B cell (primary cell): ENCODE measurements around the gene VCAM1. TPM values are rescaled to one million over a fixed set of nuclear protein-coding genes. Genes with fewer than 3 reads are reported as not detected.

Experiments
- ATAC-seq: fragments of 200-7000 bp; cut with Tn5 transposase; one replicate; pipeline ENCODE4 v1.10.0; 2021; ENCODE audit warnings: low read depth, mild to moderate bottlenecking, moderate number of reproducible peaks, moderate library complexity
- CTCF ChIA-PET: fragments of 350-600 bp; sonication (Branson Sonifier 250); formaldehyde crosslinking; loops from one replicate; lab custom pipeline; 2021; ENCODE audit warnings: antibody characterized with exemption, inconsistent platforms; lab: Charles Lee
- POLR2A ChIA-PET: fragments of 350-600 bp; sonication (Branson Sonifier 250); formaldehyde crosslinking; loops from one replicate; lab custom pipeline; 2021; ENCODE audit warnings: antibody characterized with exemption; lab: Charles Lee
- DNase-seq: peaks from one replicate; pipeline ENCODE4 v3.0.0; 2013
- H2AFZ ChIP-seq: 2 replicates; pipeline ENCODE4 v1.6.1; 2012; ENCODE audit warnings: mild to moderate bottlenecking, low read depth, low read length; ENCODE audit not compliant: insufficient read depth, poor library complexity, severe bottlenecking
- H3K27ac ChIP-seq, 2 donors: 1 replicate in 1 of 2; 2 replicates in 1 of 2; pipeline ENCODE4 v1.5.1; 2012 to 2013; ENCODE audit warnings: low read length in 2 of 2, mild to moderate bottlenecking in 2 of 2, moderate library complexity in 1 of 2
- H3K27me3 ChIP-seq, 4 experiments: fragments of 200-600 bp in 1 of 4; sonication (generic) in 1 of 4; replicated peaks in 1 of 4; 1 replicate in 2 of 4; 2 replicates in 2 of 4; pipeline versions ENCODE4 v1.6.1 to v1.7.0; 2013 to 2016; ENCODE audit warnings: low read length in 3 of 4, mild to moderate bottlenecking in 2 of 4, mixed read lengths in 1 of 4, moderate library complexity in 1 of 4; ENCODE audit not compliant: insufficient read depth in 4 of 4, control insufficient read depth in 3 of 4; ENCODE audit errors: control extremely low read depth in 1 of 4
- H3K36me3 ChIP-seq, 2 experiments: replicated peaks in 1 of 2; 1 replicate in 1 of 2; 2 replicates in 1 of 2; pipeline versions ENCODE4 v1.6.1 to v1.7.1; 2013; ENCODE audit warnings: low read length in 1 of 2; ENCODE audit not compliant: insufficient read depth in 2 of 2, control insufficient read depth in 1 of 2; ENCODE audit errors: control extremely low read depth in 1 of 2, extremely low read depth in 1 of 2
- H3K4me1 ChIP-seq, 2 donors: fragments of 200-600 bp in 1 of 2; sonication (generic) in 1 of 2; 1 replicate in 1 of 2; 2 replicates in 1 of 2; pipeline versions ENCODE4 v1.5.1 to v1.6.1; 2013 to 2017; ENCODE audit warnings: low read length in 2 of 2; ENCODE audit not compliant: control insufficient read depth in 2 of 2, insufficient read depth in 2 of 2
- H3K4me2 ChIP-seq: replicated peaks from 2 replicates; pipeline ENCODE3; 2012; ENCODE audit warnings: mild to moderate bottlenecking, low read depth, low read length; ENCODE audit not compliant: poor library complexity, severe bottlenecking
- H3K4me3 ChIP-seq, 5 experiments: fragments of 200-600 bp in 1 of 5; sonication (generic) in 1 of 5; 1 replicate in 3 of 5; 2 replicates in 2 of 5; pipeline versions ENCODE4 v1.5.1 to v1.7.0; 2011 to 2016; ENCODE audit warnings: low read length in 4 of 5, mild to moderate bottlenecking in 4 of 5, low read depth in 2 of 5, control low read depth in 1 of 5, moderate library complexity in 1 of 5; ENCODE audit not compliant: insufficient read depth in 1 of 5; ENCODE audit errors: control extremely low read depth in 1 of 5, extremely low read depth in 1 of 5
- H3K79me2 ChIP-seq: fragments of 200-600 bp; sonication (generic); one replicate; pipeline ENCODE4 v1.6.0; 2016; ENCODE audit warnings: low read length; ENCODE audit not compliant: control insufficient read depth, insufficient read depth
- H3K9ac ChIP-seq: fragments of 200-600 bp; sonication (generic); 2 replicates; pipeline ENCODE4 v1.6.1; 2017; ENCODE audit warnings: mild to moderate bottlenecking, low read length, moderate library complexity
- H3K9me3 ChIP-seq, 3 donors: one replicate each; pipeline versions ENCODE4 v1.6.1 to v1.7.1; 2013; ENCODE audit warnings: low read length in 2 of 3; ENCODE audit not compliant: control insufficient read depth in 2 of 3, insufficient read depth in 1 of 3; ENCODE audit errors: control extremely low read depth in 1 of 3
- H4K20me1 ChIP-seq: 2 replicates; pipeline ENCODE4 v1.6.0; 2012; ENCODE audit warnings: mild to moderate bottlenecking, low read length; ENCODE audit not compliant: insufficient read depth, control insufficient read depth, poor library complexity, severe bottlenecking
- H3K27ac Mint-ChIP-seq: one replicate; pipeline ENCODE4 v1.8.0; 2021; ENCODE audit warnings: mixed read lengths
- H3K27me3 Mint-ChIP-seq: one replicate; pipeline ENCODE4 v1.8.0; 2021; ENCODE audit warnings: mixed read lengths
- H3K4me1 Mint-ChIP-seq: one replicate; pipeline ENCODE4 v1.8.0; 2021; ENCODE audit warnings: mixed read lengths
- H3K4me3 Mint-ChIP-seq: one replicate; pipeline ENCODE4 v1.8.0; 2021; ENCODE audit warnings: mixed read lengths
- H3K9me3 Mint-ChIP-seq: one replicate; pipeline ENCODE4 v1.8.0; 2022; ENCODE audit warnings: mixed read lengths; ENCODE audit not compliant: insufficient read depth
- EZH2 ChIP-seq: IDR thresholded peaks from 2 replicates; pipeline ENCODE4 v1.6.1; 2012; ENCODE audit warnings: borderline replicate concordance, low read depth, mild to moderate bottlenecking, moderate library complexity, low read length; ENCODE audit not compliant: insufficient read depth, poor library complexity, severe bottlenecking
- WGBS: methylation state at CpG from one replicate; pipeline ENCODE4 v1.1.5; 2013; ENCODE audit warnings: missing lambda C conversion rate; ENCODE audit not compliant: insufficient coverage; 5-methylcytosine and 5-hydroxymethylcytosine counted together
- intact Hi-C: fragments of 100-400 bp; cut with micrococcal nuclease; formaldehyde crosslinking; loops from one replicate; pipeline ENCODE4 v1.10.0; 2022
- polyA plus RNA-seq: library from polyadenylated mRNA; depleted of rRNA; stranded (reverse); fragments of >200 nt; gene quantifications from 2 replicates; pipeline ENCODE4 v1.2.3, GENCODE V29; 2012
- total RNA-seq, 2 donors: library from RNA; stranded (reverse); fragments of 120-200 nt in 1 of 2; gene quantifications; 1 replicate in 1 of 2; 2 replicates in 1 of 2; pipeline versions ENCODE4 v1.2.3 to v1.2.4, GENCODE V29; 2013 to 2022
- TF ChIP-seq, protein P1 (sequence below): fragments of 200-600 bp; IDR thresholded peaks from one replicate; pipeline ENCODE4 v1.8.0; 2022; ENCODE audit warnings: antibody characterized with exemption, mild to moderate bottlenecking

VCAM1 gene
- total and polyA plus RNA-seq, 2 donors (not counting 1 experiment from before 2014, with no cell fraction given): not detected

DNA sequence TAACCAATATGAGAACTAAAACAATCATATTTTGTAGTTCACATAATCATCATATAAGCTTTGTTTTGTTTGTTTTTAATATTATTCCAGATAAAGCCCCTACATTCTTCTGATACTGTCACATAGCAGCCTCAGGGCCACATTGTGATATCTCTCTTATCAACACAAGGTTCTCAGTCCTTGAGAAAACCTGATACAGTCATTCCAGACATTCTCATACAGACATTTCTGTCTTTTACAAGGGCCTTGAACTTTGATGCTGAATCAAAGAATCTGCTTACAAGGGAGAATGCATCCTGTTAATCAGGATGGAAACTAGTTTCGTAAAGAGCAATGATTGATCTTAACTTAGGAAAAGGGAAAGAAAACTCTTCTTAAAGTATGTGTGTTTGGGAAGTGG is 12.7 kb upstream of the VCAM1 start:
- POLR2A ChIA-PET: no interaction called here
- Mint-ChIP-seq H3K4me1 (no peaks in the 10 kb centered on the region), H3K9me3 (no peaks in the 10 kb centered on the region), H3K4me3 (no peak overlapping the region), H3K27ac (no peak overlapping the region), H3K27me3 (peaks cover 16% of the 10 kb centered on the region)
- Histone ChIP-seq H3K4me1 (no peaks in the 10 kb centered on the region), H3K36me3 (no peaks in the 10 kb centered on the region), H3K9ac (no peak overlapping the region), H3K4me3 (no peak overlapping the region), H2AFZ (no peak overlapping the region), H3K79me2 (no peaks in the 10 kb centered on the region), H3K27ac (no peak overlapping the region), H3K4me2 (no peak overlapping the region), H3K27me3 (peaks cover 0 to 5% (median 0%) of the 10 kb centered on the region in 4 experiments), H4K20me1 (no peaks in the 10 kb centered on the region), H3K9me3 (no peaks in the 10 kb centered on the region)
- intact Hi-C loops: no loop called here
- no peak for TF ChIP-seq EZH2
- TF ChIP-seq, protein P1, sequence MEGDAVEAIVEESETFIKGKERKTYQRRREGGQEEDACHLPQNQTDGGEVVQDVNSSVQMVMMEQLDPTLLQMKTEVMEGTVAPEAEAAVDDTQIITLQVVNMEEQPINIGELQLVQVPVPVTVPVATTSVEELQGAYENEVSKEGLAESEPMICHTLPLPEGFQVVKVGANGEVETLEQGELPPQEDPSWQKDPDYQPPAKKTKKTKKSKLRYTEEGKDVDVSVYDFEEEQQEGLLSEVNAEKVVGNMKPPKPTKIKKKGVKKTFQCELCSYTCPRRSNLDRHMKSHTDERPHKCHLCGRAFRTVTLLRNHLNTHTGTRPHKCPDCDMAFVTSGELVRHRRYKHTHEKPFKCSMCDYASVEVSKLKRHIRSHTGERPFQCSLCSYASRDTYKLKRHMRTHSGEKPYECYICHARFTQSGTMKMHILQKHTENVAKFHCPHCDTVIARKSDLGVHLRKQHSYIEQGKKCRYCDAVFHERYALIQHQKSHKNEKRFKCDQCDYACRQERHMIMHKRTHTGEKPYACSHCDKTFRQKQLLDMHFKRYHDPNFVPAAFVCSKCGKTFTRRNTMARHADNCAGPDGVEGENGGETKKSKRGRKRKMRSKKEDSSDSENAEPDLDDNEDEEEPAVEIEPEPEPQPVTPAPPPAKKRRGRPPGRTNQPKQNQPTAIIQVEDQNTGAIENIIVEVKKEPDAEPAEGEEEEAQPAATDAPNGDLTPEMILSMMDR: no peak
- DNase-seq (no peak), ATAC-seq (no peak)
- CTCF ChIA-PET: no interaction called here
- WGBS: no CpG with 5 or more reads among the region's 1 CpG

DNA sequence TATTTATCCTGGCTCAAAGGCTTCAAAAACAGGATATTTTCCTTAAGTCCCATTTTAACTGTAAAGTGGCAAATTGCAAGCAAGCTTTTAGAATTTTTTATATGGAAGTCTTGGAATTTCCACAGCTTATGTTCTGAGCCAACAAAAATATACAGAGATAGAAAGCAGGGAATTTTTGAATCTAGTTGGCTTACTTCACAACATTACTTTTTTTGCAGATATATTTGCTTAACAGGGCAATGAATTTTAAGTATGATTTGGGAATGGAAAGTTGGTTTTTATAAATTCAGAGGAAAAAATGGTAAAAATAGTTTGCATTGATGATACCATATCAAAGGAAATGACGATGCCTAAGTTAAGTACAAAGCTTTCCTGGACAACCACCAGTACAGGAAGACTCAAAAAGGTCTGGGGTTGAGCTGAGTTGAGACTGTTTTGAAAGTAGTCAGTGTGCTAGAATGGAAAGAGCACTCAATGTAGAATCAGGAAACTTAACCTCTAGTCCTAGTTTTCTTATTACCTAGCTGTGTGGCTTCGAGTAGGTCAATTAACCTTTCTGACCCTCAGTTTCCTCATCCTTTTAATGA is 11.0 kb upstream of the VCAM1 start:
- Histone ChIP-seq H3K4me2 (no peak overlapping the region), H4K20me1 (no peaks in the 10 kb centered on the region), H3K36me3 (no peaks in the 10 kb centered on the region), H3K27me3 (no peaks in the 10 kb centered on the region), H3K27ac (no peak overlapping the region), H3K9me3 (no peaks in the 10 kb centered on the region), H2AFZ (no peak overlapping the region), H3K4me1 (no peaks in the 10 kb centered on the region), H3K9ac (no peak overlapping the region), H3K79me2 (no peaks in the 10 kb centered on the region), H3K4me3 (no peak overlapping the region)
- TF ChIP-seq, protein P1: no peak
- no peak for TF ChIP-seq EZH2
- ATAC-seq (no peak), DNase-seq (no peak)
- POLR2A ChIA-PET: no interaction called here
- intact Hi-C loops: no loop called here
- Mint-ChIP-seq H3K27me3 (peaks cover 13% of the 10 kb centered on the region), H3K4me1 (no peaks in the 10 kb centered on the region), H3K27ac (no peak overlapping the region), H3K9me3 (no peaks in the 10 kb centered on the region), H3K4me3 (no peak overlapping the region)
- CTCF ChIA-PET: no interaction called here
- no CpG with 5 or more reads among the region's 2 CpGs for WGBS
